Stimulated activated CD4-positive, alpha-beta T cell treated with anti-CD3 and anti-CD28 coated beads, Interleukin-2, amount 100 ng/mL, for 48 hours (primary cell): ENCODE results near the gene ASH1L.
"Not testable (repeated sequence)": the region's sequence is repeated elsewhere in the genome, so short reads cannot be mapped to it uniquely, and the experiment has no call there.

Experiments
- DNase-seq, 2 donors: peaks; one replicate each; pipeline ENCODE4 v3.0.0-alpha.2; 2020

ASH1L gene

GRCh38 chr1:155300553-155301329 lies 261.9 kb downstream of the ASH1L start:
- DNase-seq: no peak

GRCh38 chr1:155300024-155300423 lies 262.6 kb downstream of the ASH1L start:
- DNase-seq: no peak

GRCh38 chr1:155297384-155297783 lies 265.2 kb downstream of the ASH1L start:
- DNase-seq: no peak

- DNase-seq: no peak
These were observed 265.9 kb downstream of the ASH1L start for GRCh38 chr1:155296661-155297060.

GRCh38 chr1:155295942-155296267 lies 266.7 kb downstream of the ASH1L start:
- no peak for DNase-seq

- no peak for DNase-seq
These were observed 267.2 kb downstream of the ASH1L start for GRCh38 chr1:155295183-155295941.

GRCh38 chr1:155294520-155295182 lies 268.0 kb downstream of the ASH1L start:
- no peak for DNase-seq

- DNase-seq: no peak
These were observed 269.4 kb downstream of the ASH1L start for GRCh38 chr1:155293086-155293749.

- DNase-seq: not testable (repeated sequence)
These were observed 271.6 kb downstream of the ASH1L start for GRCh38 chr1:155291006-155291405.

- no peak for DNase-seq
These were observed 274.5 kb downstream of the ASH1L start for GRCh38 chr1:155287987-155288543.

- DNase-seq: no peak
These were observed 276.1 kb downstream of the ASH1L start for GRCh38 chr1:155286544-155286943.

GRCh38 chr1:155285631-155286044 lies 277.0 kb downstream of the ASH1L start:
- DNase-seq: no peak
